HG03442 (cell line): Measurements from ENCODE around the gene PHF1.

Source experiments
- ATAC-seq: cut with Tn5 transposase; IDR thresholded peaks from one replicate; pipeline ENCODE4 v1.9.1; 2021; ENCODE audit warnings: mild to moderate bottlenecking, moderate library complexity; ENCODE audit not compliant: unreplicated experiment

PHF1 gene

DNA sequence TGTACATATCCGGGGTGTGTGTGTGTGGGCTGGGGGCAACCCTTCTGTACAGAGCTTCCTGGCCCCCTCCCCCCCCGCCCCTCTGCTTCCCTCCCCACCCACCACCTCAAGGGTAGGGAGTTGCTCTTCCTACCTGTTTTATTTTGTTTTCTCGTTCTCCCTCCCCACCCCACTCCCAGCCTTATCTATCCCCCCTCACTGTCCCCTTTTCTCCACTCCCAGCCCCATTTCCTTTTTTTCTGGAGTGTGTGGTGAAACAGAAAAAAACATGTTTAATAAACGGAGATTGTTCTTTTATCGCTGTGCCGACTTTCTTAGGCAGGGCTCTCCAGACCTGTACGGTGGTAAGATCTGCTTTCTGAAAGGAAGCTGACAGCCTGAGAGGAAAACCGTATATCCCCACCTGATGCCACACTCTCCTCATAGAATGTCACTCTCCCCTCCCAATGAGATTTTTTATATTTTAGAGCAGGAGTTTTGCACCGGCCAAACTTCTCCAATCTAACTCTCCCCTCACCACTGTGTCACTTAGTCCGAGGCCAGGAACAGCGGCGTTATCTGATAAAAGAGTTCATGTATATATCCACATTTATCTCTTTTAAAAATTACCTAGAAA lies 42.7 kb downstream of the PHF1 start:
- ATAC-seq: no peak

DNA sequence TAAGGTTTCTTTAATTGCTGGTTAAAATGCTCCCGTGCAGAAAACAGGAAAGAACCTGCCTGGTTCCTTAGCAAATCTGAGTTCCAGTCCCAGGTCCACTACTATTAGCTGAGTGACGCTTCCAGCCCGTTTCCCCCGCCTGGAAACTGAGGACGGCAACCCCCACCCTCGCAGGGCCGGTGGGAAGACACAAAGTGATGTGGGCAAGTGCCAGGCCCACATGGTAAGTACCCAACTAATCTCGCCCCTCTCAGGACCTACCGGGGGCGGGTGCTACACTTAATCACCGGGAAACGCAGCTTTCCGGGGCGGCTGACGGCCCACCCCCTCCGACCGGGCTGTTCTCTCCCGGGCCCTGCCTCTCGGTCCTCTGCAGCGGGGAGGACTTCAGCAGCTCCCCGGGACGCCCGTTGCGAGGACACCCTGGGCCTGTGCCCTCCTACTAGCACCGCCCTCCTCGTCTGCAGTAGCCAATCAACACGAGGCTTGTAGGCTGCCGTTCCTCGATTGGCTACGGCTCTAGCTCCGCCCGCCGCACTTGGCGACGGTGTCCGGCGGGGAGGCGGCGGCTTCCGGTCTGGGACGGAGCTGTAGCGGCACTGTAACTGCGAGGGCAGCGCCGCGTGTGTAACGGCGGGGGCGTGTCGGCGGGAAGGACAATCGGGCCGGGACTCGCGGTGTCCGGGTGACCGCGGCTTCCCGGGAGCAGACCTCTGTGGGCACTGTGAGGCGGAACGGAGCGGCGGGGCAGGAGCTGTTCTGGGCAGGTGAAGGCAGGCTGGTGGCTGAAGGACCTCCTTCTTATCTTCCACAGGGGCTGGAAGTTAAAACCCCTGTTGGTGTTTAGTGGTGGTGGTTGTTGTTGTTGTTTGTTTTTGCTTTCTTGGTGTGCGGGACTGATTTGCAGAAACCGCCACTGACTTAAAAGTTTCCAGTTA lies 43.5 kb downstream of the PHF1 start, which contains the start of gene ZBTB9:
ZBTB9 (plus strand) TSS at position 568 of the 938 bp plus-strand sequence. CDS start 525 bp downstream, outside the sequence.
- peak; percentile 98 for ATAC-seq

DNA sequence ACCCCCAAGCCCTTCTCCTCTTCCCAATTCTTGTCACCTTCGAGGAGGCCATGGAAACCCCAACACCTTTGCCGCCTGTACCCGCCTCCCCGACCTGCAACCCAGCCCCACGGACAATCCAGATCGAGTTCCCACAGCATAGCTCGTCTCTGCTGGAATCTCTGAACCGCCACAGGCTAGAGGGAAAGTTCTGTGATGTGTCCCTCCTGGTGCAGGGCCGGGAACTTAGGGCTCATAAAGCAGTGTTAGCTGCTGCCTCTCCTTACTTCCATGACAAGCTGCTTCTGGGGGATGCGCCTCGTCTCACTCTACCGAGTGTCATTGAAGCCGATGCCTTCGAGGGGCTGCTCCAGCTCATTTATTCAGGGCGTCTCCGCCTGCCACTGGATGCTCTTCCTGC lies 44.2 kb downstream of the PHF1 start:
- ATAC-seq: no peak

DNA sequence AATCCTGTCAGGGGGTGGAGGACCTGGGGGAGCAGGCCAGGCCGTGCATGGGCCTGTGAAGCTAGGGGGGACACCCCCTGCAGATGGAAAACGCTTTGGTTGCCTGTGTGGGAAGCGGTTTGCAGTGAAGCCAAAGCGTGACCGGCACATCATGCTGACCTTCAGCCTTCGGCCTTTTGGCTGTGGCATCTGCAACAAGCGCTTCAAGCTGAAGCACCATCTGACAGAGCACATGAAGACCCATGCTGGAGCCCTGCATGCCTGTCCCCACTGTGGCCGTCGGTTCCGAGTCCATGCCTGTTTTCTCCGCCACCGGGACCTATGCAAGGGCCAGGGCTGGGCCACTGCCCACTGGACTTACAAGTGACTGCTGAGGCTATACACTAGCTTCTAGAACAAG lies 45.3 kb downstream of the PHF1 start:
- no peak for ATAC-seq

DNA sequence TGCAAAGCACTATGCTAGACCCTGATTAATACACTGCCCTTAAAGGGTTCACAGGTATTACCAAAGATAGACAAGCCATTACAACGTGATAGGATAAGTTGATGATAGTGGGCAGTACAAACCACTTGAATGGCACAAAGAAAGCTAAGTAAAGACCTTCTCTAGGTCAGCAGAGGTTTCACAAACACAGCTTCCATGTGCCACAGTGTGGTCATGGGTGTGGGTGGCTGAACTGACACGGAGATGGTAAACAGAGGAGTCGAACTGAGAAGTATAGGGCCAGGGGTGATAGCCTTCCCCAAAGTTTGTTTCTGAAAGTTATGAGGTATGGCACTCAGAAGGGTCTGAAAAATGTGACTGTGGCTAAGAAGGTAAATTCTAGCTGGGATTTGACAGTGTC lies 47.9 kb downstream of the PHF1 start:
- ATAC-seq: no peak

DNA sequence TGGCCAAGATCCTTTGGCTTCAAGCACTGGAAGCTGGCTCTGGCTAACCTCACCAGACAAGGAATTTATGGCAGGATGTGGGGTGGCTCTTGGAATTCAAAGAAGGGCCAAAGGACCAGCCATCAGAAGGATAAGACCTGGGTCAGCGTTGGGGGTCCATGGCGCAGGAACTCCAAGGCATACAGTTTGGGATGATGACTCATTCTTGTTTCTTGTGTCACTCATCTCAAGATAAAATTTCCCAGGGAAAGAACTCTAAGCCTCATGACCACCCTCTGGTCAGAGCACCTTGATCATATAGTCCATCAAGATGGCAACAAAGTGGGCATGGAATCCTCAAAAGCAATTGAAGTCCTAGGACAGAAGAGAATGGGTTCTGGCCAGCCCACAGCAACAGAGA lies 48.4 kb downstream of the PHF1 start:
- no peak for ATAC-seq
